Nephron progenitor cell (in vitro differentiated cells): ENCODE results near the gene AUP1.

Experiments
- DNase-seq: peaks from one replicate; pipeline ENCODE4 v3.0.0; 2021
- H3K27ac Mint-ChIP-seq: 2 replicates; pipeline ENCODE4 v1.8.0; 2021; ENCODE audit warnings: mild to moderate bottlenecking, moderate library complexity, mixed read lengths
- H3K27me3 Mint-ChIP-seq: 2 replicates; pipeline ENCODE4 v1.8.0; 2021; ENCODE audit warnings: mild to moderate bottlenecking, low read depth, mixed read lengths; ENCODE audit not compliant: poor library complexity
- H3K36me3 Mint-ChIP-seq: 2 replicates; pipeline ENCODE4 v1.8.0; 2021; ENCODE audit warnings: low read depth, mixed read lengths
- H3K4me1 Mint-ChIP-seq: 2 replicates; pipeline ENCODE4 v1.8.0; 2021; ENCODE audit warnings: mixed read lengths
- H3K4me3 Mint-ChIP-seq: 2 replicates; pipeline ENCODE4 v1.8.0; 2021; ENCODE audit warnings: mild to moderate bottlenecking, moderate library complexity, mixed read lengths
- H3K9me3 Mint-ChIP-seq: 2 replicates; pipeline ENCODE4 v1.8.0; 2021; ENCODE audit warnings: mild to moderate bottlenecking, moderate library complexity, mixed read lengths
- TF ChIP-seq, protein P1 (sequence below): fragments of 200-600 bp; sonication (generic); IDR thresholded peaks from 2 replicates; pipeline ENCODE4 v1.5.0; 2021; ENCODE audit warnings: antibody characterized with exemption

The AUP1 gene, protein sequence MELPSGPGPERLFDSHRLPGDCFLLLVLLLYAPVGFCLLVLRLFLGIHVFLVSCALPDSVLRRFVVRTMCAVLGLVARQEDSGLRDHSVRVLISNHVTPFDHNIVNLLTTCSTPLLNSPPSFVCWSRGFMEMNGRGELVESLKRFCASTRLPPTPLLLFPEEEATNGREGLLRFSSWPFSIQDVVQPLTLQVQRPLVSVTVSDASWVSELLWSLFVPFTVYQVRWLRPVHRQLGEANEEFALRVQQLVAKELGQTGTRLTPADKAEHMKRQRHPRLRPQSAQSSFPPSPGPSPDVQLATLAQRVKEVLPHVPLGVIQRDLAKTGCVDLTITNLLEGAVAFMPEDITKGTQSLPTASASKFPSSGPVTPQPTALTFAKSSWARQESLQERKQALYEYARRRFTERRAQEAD

DNA sequence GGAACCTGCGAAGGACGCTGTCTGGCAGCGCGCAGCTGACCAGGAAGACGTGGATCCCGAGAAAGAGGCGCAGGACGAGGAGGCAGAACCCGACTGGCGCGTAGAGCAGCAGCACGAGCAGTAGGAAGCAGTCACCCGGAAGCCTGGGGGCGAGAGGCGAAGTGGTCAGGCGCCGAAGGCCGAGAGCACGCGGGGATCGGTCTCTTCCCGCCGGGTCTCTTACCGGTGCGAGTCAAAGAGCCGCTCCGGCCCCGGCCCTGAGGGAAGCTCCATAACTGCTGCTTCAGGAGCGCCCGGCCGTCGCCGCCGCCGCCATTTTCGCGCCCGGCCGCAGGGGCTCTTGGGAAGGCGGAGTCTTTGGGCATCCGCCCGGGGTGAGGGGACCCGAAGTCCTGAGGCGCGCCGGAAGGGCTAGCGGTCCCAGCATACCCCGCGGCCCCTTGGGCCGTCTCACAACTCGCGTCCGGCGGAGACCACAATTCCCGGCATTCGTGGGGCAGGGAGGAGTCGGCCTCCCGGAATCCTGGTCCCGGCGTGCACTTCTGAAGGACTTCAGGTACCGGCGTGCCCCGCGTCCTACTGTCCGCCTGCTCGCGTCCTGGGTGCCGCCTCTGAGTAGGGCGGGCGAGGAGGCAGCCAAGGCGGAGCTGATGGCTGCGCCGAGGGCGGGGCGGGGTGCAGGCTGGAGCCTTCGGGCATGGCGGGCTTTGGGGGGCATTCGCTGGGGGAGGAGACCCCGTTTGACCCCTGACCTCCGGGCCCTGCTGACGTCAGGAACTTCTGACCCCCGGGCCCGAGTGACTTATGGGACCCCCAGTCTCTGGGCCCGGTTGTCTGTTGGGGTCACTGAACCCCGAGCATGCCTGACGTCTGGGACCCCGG is at the start of gene AUP1, which contains the start of gene HTRA2:
Gene AUP1 (minus strand): TSS at position 350 of the 882 bp plus-strand sequence. CDS start 77 bp downstream, at position 273.
Gene HTRA2 (plus strand): TSS at position 577 of the 882 bp plus-strand sequence. CDS start 74 bp downstream, at position 651.
- H3K27me3 Mint-ChIP-seq = peaks cover 6% of the 10 kb centered on the region
- H3K36me3 Mint-ChIP-seq = peaks cover 49% of the 10 kb centered on the region
- H3K4me3 Mint-ChIP-seq = peak within 1 kb of the TSS; percentile 99
- DNase-seq = peak; percentile 94
- H3K4me1 Mint-ChIP-seq = peaks cover 38% of the 10 kb centered on the region
- no peaks in the 10 kb centered on the region for H3K9me3 Mint-ChIP-seq
- TF ChIP-seq, protein P1, sequence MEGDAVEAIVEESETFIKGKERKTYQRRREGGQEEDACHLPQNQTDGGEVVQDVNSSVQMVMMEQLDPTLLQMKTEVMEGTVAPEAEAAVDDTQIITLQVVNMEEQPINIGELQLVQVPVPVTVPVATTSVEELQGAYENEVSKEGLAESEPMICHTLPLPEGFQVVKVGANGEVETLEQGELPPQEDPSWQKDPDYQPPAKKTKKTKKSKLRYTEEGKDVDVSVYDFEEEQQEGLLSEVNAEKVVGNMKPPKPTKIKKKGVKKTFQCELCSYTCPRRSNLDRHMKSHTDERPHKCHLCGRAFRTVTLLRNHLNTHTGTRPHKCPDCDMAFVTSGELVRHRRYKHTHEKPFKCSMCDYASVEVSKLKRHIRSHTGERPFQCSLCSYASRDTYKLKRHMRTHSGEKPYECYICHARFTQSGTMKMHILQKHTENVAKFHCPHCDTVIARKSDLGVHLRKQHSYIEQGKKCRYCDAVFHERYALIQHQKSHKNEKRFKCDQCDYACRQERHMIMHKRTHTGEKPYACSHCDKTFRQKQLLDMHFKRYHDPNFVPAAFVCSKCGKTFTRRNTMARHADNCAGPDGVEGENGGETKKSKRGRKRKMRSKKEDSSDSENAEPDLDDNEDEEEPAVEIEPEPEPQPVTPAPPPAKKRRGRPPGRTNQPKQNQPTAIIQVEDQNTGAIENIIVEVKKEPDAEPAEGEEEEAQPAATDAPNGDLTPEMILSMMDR = no peak
- H3K27ac Mint-ChIP-seq = peak within 1 kb of the TSS; percentile 96

DNA sequence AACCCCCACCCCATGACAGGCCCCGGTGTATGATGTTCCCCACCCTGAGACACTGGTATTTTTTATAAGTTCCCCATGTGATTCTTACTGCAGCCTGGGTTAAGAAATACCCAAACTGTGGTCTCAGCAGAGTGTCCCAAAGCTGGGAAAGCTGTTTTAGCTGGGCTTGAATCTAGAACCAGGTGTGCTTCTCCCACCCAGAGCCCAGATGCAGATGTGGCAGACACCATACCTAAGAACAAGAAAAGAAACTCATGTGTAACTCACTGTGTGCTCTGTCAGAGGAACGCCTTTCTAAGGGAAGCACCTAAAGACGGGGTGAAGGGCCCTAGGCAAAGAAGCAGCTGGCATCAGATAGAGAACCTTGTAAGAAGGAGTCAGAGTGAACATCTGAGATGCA is 48.9 kb upstream of the AUP1 start:
- no peak for DNase-seq
- Mint-ChIP-seq H3K9me3 (peaks cover 4% of the 10 kb centered on the region), H3K36me3 (no peaks in the 10 kb centered on the region), H3K4me1 (peaks cover 16% of the 10 kb centered on the region), H3K27me3 (peaks cover 38% of the 10 kb centered on the region), H3K27ac (no peak overlapping the region), H3K4me3 (no peak overlapping the region)
- TF ChIP-seq, protein P1 = no peak

DNA sequence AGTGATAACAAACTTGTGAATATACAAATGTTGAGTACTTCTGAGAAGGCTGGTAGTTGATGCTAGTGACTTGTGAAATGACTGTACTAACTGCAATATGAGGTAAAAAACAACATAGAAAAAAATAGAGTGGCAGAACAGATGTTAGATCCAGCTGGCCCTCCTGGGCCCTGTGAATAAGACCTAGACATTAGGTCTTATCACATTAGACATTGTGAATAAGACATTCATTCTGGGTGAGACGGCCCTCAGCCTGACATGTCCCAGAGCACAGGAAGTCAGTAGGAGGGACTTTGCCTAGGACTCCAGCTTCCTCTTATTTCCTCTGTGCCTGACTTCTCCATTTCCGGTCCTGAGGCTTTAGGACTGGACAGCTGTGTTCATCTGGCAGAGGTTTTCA is 47.9 kb upstream of the AUP1 start:
- peaks cover 4% of the 10 kb centered on the region for H3K9me3 Mint-ChIP-seq
- TF ChIP-seq, protein P1 = no peak
- no peak for DNase-seq
- H3K36me3 Mint-ChIP-seq = no peaks in the 10 kb centered on the region
- H3K27ac Mint-ChIP-seq = no peak overlapping the region
- peaks cover 16% of the 10 kb centered on the region for H3K4me1 Mint-ChIP-seq
- H3K27me3 Mint-ChIP-seq = peaks cover 38% of the 10 kb centered on the region
- no peak overlapping the region for H3K4me3 Mint-ChIP-seq

DNA sequence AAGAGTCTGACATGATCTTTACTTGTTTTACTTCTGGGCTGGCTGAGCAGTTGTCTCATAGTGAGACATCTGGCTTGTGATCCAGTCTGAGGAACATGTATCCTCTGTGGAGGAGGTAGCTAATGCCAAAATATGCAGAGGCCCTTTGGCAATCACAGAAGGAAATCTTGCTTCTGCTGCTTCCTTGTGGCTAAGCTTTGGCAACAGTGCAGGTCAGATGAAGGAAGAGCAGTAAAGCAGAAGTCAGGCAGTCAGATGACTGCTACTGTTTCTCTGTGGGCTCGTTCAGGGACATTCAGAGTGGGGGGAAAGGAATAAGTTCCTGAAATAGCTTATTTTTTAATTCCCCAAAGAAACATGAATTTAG is 47.3 kb upstream of the AUP1 start:
- Mint-ChIP-seq H3K27me3 (peaks cover 33% of the 10 kb centered on the region), H3K27ac (peak overlapping the region; percentile 4), H3K9me3 (peaks cover 4% of the 10 kb centered on the region), H3K4me3 (no peak overlapping the region), H3K4me1 (peaks cover 16% of the 10 kb centered on the region), H3K36me3 (no peaks in the 10 kb centered on the region)
- no peak for DNase-seq
- TF ChIP-seq, protein P1 = no peak

DNA sequence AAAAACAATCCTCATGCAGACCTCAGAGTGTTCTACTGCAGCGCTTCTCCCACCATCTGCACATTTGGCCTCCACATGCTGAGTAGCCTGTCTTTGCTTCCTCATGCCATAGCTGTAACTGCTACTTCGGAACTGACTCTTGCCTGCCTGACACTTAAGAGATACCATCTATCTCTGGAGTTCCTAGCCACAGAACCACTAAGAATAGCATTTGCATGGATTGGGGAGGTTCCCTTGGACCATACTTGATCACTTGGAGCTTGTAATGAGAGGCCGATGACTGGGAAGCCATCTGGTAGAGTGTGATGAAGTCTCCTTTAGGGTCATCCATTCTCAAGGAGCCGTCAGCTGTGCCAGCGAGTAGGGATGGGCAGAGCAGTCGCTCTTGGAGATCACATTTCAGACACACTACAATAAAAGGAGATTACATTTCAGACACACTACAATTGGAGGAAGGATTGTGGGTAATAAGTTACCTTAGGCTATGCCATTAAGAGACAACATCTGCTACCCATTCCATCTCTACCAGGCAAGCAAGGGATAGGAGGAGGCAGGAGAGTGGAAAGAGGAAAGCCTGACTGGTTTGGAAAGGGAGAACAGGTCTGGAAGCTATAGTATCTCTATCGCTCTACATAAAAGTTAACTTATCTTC is 46.8 kb upstream of the AUP1 start:
- Mint-ChIP-seq H3K27me3 (peaks cover 32% of the 10 kb centered on the region), H3K27ac (peak overlapping the region; percentile 4), H3K36me3 (no peaks in the 10 kb centered on the region), H3K4me3 (no peak overlapping the region), H3K9me3 (peaks cover 4% of the 10 kb centered on the region), H3K4me1 (peaks cover 16% of the 10 kb centered on the region)
- DNase-seq = no peak
- TF ChIP-seq, protein P1 = no peak
